AG10803 (cell line): ENCODE measurements around the gene ANAPC7.

Experiments
- DNase-seq: peaks from one replicate; pipeline ENCODE4 v3.0.0; 2010; ENCODE audit warnings: low read depth
- H3K4me3 ChIP-seq: 2 replicates; pipeline ENCODE4 v1.5.1; 2011; ENCODE audit warnings: mild to moderate bottlenecking, low read length, control low read depth
- CTCF ChIP-seq: conservative IDR thresholded peaks from 2 replicates; pipeline ENCODE4 v1.5.1; 2011; ENCODE audit warnings: mild to moderate bottlenecking, low read length, control low read depth, inconsistent platforms

The ANAPC7 gene

GRCh38 chr12:110351119-110351518 lies 52.4 kb downstream of the ANAPC7 start:
- TF ChIP-seq CTCF, result no peak
- DNase-seq, result no peak
- H3K4me3 ChIP-seq, result no peak overlapping the region

- no peak overlapping the region for H3K4me3 ChIP-seq
- DNase-seq, result no peak
These were observed 53.9 kb downstream of the ANAPC7 start for GRCh38 chr12:110349514-110350151.

GRCh38 chr12:110349096-110349495 lies 54.4 kb downstream of the ANAPC7 start:
- no peak overlapping the region for H3K4me3 ChIP-seq
- DNase-seq, result no peak
- no peak for TF ChIP-seq CTCF

More at GRCh38 chr12:110349514-110350151, 53.9 kb downstream of the ANAPC7 start:
- TF ChIP-seq CTCF, result no peak

GRCh38 chr12:110348431-110349059 lies 55.0 kb downstream of the ANAPC7 start:
- TF ChIP-seq CTCF, result no peak
- DNase-seq, result no peak
- H3K4me3 ChIP-seq, result no peak overlapping the region

- H3K4me3 ChIP-seq, result no peak overlapping the region
- DNase-seq, result no peak
- TF ChIP-seq CTCF, result no peak
These were observed 55.7 kb downstream of the ANAPC7 start for GRCh38 chr12:110347767-110348166.

GRCh38 chr12:110345963-110346362 lies 57.5 kb downstream of the ANAPC7 start:
- no peak for DNase-seq

More at GRCh38 chr12:110345963-110346362, 57.5 kb downstream of the ANAPC7 start:
- no peak overlapping the region for H3K4me3 ChIP-seq
- TF ChIP-seq CTCF, result no peak
